Endodermal cell (in vitro differentiated cells): Measurements from ENCODE around the gene LILRA2. TPM values are rescaled to one million over a fixed set of nuclear protein-coding genes. Genes with fewer than 3 reads are reported as not detected.

Experiments used
- DNase-seq: peaks from one replicate; pipeline ENCODE4 v3.0.0-alpha.2; 2017
- H3K27ac ChIP-seq: 2 replicates; pipeline ENCODE4 v1.5.1; 2013; ENCODE audit warnings: mild to moderate bottlenecking, low read depth, low read length, moderate library complexity
- H3K27me3 ChIP-seq: 2 replicates; pipeline ENCODE4 v1.6.1; 2013; ENCODE audit warnings: mild to moderate bottlenecking, low read length, moderate library complexity; ENCODE audit not compliant: insufficient read depth, control insufficient read depth, poor library complexity, severe bottlenecking
- H3K36me3 ChIP-seq: 2 replicates; pipeline ENCODE4 v1.7.0; 2013; ENCODE audit warnings: mild to moderate bottlenecking, low read length, moderate library complexity; ENCODE audit not compliant: control insufficient read depth, insufficient read depth
- H3K4me1 ChIP-seq: one replicate; pipeline ENCODE4 v1.7.0; 2013; ENCODE audit warnings: low read length; ENCODE audit not compliant: control insufficient read depth, insufficient read depth
- H3K4me3 ChIP-seq: 2 replicates; pipeline ENCODE4 v1.5.1; 2013; ENCODE audit warnings: mild to moderate bottlenecking, low read length, moderate library complexity
- H3K9ac ChIP-seq: 2 replicates; pipeline ENCODE4 v1.6.1; 2013; ENCODE audit warnings: mild to moderate bottlenecking, low read length, moderate library complexity; ENCODE audit not compliant: poor library complexity, severe bottlenecking; ENCODE audit errors: extremely low read depth
- H3K9me3 ChIP-seq: 2 replicates; pipeline ENCODE4 v1.6.1; 2013; ENCODE audit warnings: mild to moderate bottlenecking, low read length, moderate library complexity; ENCODE audit not compliant: control insufficient read depth
- H3K27ac Mint-ChIP-seq: 2 replicates; pipeline ENCODE4 v1.8.0; 2020; ENCODE audit warnings: mixed read lengths
- H3K27me3 Mint-ChIP-seq: 2 replicates; pipeline ENCODE4 v1.8.0; 2021; ENCODE audit warnings: mild to moderate bottlenecking, mixed read lengths; ENCODE audit not compliant: insufficient read depth
- H3K36me3 Mint-ChIP-seq: 2 replicates; pipeline ENCODE4 v1.8.0; 2020; ENCODE audit warnings: low read depth, mixed read lengths
- H3K4me1 Mint-ChIP-seq: 2 replicates; pipeline ENCODE4 v1.8.0; 2020; ENCODE audit warnings: mixed read lengths
- H3K4me3 Mint-ChIP-seq: 2 replicates; pipeline ENCODE4 v1.8.0; 2020; ENCODE audit warnings: mild to moderate bottlenecking, moderate library complexity, mixed read lengths
- H3K9me3 Mint-ChIP-seq: 2 replicates; pipeline ENCODE4 v1.8.0; 2020; ENCODE audit warnings: mild to moderate bottlenecking, mixed read lengths
- CTCF ChIP-seq: fragments of 200-600 bp; sonication (generic); conservative IDR thresholded peaks from 2 replicates; pipeline ENCODE4 v1.5.0; 2021; ENCODE audit warnings: antibody characterized with exemption, mild to moderate bottlenecking
- WGBS, 2 experiments: methylation state at CpG; one replicate each; pipeline versions ENCODE4 v1.1.5 to v1.1.7; 2013; ENCODE audit warnings: missing lambda C conversion rate in 2 of 2, mixed read lengths in 1 of 2; ENCODE audit not compliant: insufficient coverage in 1 of 2, insufficient read length in 1 of 2; 5-methylcytosine and 5-hydroxymethylcytosine counted together
- total RNA-seq, 2 donors: library from RNA; stranded (reverse); fragmentation: NEBNext Ultra II Directional in 1 of 2; extraction: Animal tissue kit (Norgen Biotek cat#: 25700) in 1 of 2; gene quantifications; 2 replicates in 1 of 2; 3 replicates in 1 of 2; pipeline ENCODE4 v1.2.1, GENCODE V29; 2021

The LILRA2 gene
- total RNA-seq, 2 donors from 2014 or later, result not detected

GRCh38 chr19:54534156-54534555, 39.4 kb upstream of the LILRA2 start:
- DNase-seq, result no peak
- Histone ChIP-seq H3K9ac (no peak overlapping the region), H3K9me3 (peaks cover 65% of the 10 kb centered on the region), H3K27me3 (no peaks in the 10 kb centered on the region), H3K4me1 (no peaks in the 10 kb centered on the region), H3K4me3 (no peak overlapping the region), H3K36me3 (no peaks in the 10 kb centered on the region), H3K27ac (no peak overlapping the region)
- WGBS, 2 experiments, result 66 to 73% methylated on average over 6 of the region's 8 CpGs
- no peaks in the 10 kb centered on the region for H3K36me3 Mint-ChIP-seq
- H3K9me3 Mint-ChIP-seq, result peaks cover 90% of the 10 kb centered on the region
- H3K27ac Mint-ChIP-seq, result no peak overlapping the region
- no peaks in the 10 kb centered on the region for H3K4me1 Mint-ChIP-seq
- no peak overlapping the region for H3K4me3 Mint-ChIP-seq
- no peak for TF ChIP-seq CTCF
- H3K27me3 Mint-ChIP-seq, result no peaks in the 10 kb centered on the region

- Histone ChIP-seq H3K9me3 (peaks cover 60% of the 10 kb centered on the region), H3K4me3 (no peak overlapping the region), H3K36me3 (no peaks in the 10 kb centered on the region), H3K27ac (no peak overlapping the region), H3K4me1 (no peaks in the 10 kb centered on the region), H3K9ac (no peak overlapping the region), H3K27me3 (no peaks in the 10 kb centered on the region)
- Mint-ChIP-seq H3K9me3 (peaks cover 94% of the 10 kb centered on the region), H3K27me3 (no peaks in the 10 kb centered on the region), H3K4me1 (no peaks in the 10 kb centered on the region), H3K27ac (no peak overlapping the region), H3K36me3 (no peaks in the 10 kb centered on the region), H3K4me3 (no peak overlapping the region)
- no peak for DNase-seq
- TF ChIP-seq CTCF, result no peak
- WGBS, 2 experiments, result 81 to 86% methylated on average over 7 to 9 of the region's 9 CpGs
These were observed 38.0 kb upstream of the LILRA2 start for GRCh38 chr19:54535601-54536000.

DNA sequence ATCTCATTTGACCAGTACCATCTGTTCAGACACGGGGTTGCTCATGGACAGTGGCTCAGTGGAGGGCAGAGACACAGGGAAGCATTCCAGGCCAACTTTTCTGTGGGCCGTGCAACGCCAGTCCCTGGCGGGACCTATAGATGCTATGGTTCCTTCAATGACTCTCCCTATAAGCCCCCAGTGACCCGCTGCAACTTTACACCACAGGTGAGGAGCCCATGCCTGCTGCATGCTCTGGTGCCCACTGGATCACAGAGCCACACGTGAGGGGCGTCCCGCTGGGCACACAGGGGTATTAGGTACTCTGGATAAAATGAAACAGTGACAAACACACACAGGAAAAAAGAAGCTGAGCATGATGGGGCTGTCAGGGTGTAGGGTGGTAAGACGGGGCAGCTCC, 36.6 kb upstream of the LILRA2 start:
- Histone ChIP-seq H3K36me3 (no peaks in the 10 kb centered on the region), H3K4me3 (no peak overlapping the region), H3K9me3 (peaks cover 63% of the 10 kb centered on the region), H3K9ac (no peak overlapping the region), H3K4me1 (no peaks in the 10 kb centered on the region), H3K27ac (no peak overlapping the region), H3K27me3 (no peaks in the 10 kb centered on the region)
- no peak for DNase-seq
- WGBS, 2 experiments, result 51 to 71% methylated on average over 2 to 9 of the region's 9 CpGs
- H3K9me3 Mint-ChIP-seq, result peaks cover 95% of the 10 kb centered on the region
- no peak overlapping the region for H3K27ac Mint-ChIP-seq
- no peaks in the 10 kb centered on the region for H3K27me3 Mint-ChIP-seq
- no peaks in the 10 kb centered on the region for H3K36me3 Mint-ChIP-seq
- no peak overlapping the region for H3K4me3 Mint-ChIP-seq
- TF ChIP-seq CTCF, result no peak
- H3K4me1 Mint-ChIP-seq, result no peaks in the 10 kb centered on the region
